ENCODE results near the gene ADAMTSL1.

Gene ADAMTSL1

DNA sequence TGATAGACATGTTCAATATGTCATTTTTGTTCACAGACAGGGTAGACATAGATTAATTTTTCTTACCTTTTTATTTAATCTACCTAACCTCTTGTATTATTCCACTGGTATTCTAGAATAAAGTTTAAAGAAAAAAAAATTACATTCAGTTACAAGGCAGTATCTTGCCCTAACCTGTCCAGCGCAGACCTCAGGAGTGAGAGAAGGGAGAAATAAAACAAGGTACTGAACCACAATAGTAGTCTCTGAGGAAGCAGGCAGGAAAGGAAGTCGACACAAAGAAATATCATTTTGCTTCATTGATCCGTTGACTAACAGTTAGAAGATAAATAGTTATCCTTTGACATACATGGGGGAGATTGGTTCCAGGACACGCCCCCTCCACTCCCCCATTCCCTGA is 12.5 kb upstream of the ADAMTSL1 start:
- DNase-seq (ENCODE audit: low spot score): no peak

DNA sequence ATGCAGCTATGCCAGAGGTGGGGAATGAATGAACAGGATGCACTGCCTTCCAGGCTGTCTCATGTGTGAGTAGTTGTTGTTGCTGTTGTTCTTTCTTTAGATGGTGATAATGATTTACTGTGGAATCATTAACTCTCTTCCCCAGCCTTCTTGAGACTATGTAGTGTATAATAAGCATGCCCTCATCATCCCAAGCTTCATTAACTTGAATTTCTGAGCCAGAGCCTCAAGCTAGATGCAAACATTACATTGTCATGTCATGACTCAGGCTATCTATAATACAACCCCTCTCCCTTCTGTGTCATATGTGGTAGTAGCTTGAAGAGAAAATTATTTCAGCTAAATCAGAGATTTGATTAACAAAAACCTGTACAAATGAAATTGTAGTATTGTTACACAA is 10.0 kb upstream of the ADAMTSL1 start:
- DNase-seq (ENCODE audit: low spot score): no peak

DNA sequence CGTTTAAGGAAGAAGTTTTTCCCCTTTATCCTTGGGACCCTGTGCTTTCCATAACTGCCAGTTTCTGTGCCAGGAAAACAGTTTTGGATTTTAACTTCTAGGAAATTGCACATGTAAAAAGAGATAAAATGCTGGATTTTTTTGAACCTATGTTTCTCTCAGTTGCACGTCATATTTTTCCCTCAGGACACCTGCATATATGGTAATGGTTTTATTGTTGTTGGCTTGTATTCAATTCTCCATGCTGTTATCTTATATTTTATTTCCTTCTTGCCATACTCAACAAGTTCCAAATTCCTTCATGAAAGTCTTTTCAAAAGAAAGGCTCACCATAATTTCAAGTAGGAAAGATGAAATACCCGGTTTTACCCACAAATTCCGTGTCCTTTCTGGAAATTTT is 7.9 kb upstream of the ADAMTSL1 start:
- no peak for DNase-seq (ENCODE audit: low spot score)

DNA sequence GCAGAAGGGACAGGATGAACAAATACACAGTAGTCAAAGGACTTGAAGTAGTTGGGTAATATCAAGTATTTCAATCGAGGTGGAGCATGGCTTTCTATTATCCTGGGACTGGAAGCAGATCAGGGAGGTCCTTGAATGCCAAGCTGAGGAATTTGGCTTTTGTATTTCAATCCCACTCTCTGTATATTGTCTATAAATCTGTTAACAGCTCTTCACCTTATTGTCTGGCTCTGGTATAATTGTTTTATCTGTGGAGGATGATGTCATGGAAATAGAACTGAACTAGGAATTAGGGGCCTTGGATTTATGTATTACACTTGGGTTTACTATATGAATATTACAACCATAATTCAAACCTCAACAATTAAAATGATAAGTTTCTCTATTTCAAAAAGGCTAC is 6.3 kb upstream of the ADAMTSL1 start:
- DNase-seq (ENCODE audit: low spot score): no peak

DNA sequence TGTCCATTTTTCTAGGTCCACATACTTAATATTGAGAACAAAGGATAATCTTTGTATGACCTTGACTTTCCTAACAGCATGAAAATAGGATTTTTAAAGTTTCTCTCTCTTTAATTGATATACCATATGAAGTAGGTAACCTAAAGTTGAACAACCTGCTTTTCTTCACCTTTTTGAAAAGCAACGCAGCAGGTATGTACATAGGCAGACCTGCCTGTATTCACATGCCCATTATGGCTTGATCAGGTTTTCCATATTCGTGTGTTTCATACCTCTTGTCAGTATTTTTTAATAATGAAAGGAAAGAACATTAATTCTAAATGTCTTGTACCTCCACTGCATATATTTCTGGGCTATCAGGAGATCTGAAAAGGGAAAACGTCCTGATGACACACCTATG is 1.5 kb upstream of the ADAMTSL1 start:
- no peak for DNase-seq (ENCODE audit: low spot score)

DNA sequence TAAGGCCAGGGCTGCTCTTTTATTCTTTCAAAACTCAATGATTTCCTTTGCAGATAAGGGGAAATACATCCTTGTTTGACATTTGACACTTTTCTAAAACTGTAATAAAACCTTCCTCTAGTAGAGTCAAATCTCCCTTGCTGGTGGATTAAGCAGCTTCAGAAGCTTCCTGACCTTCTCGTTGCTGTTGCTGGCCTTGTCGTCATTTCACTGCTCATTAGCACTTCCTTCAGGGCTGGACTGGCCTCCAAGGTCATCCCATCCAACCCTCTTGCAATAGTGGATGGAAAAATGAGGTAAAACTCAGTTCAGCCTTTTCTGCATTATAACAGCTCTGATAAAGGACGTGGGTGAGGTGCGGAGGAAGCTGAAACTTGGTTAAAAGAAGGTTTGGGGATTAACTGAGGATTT is 1.1 kb upstream of the ADAMTSL1 start:
- DNase-seq (ENCODE audit: low spot score): no peak

DNA sequence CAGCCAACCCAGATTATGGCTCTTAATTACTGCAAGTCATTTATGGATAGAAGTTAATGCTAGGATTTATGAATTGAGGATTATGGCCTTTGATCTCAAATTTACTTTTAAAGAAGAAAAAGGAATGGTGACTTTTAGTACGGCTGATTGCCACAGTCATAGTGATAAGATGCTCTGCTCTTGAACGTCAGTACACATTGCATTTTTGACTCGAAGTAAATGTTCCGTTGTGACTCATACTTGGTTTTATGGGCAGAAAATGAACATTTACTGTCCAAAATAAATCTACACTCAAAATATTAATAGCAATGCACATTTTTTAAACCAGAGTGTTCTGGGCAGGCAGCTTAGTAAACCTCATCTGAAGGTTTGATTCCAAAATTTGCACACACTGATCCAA is 830 bp downstream of the ADAMTSL1 start:
- DNase-seq (ENCODE audit: low spot score): no peak

DNA sequence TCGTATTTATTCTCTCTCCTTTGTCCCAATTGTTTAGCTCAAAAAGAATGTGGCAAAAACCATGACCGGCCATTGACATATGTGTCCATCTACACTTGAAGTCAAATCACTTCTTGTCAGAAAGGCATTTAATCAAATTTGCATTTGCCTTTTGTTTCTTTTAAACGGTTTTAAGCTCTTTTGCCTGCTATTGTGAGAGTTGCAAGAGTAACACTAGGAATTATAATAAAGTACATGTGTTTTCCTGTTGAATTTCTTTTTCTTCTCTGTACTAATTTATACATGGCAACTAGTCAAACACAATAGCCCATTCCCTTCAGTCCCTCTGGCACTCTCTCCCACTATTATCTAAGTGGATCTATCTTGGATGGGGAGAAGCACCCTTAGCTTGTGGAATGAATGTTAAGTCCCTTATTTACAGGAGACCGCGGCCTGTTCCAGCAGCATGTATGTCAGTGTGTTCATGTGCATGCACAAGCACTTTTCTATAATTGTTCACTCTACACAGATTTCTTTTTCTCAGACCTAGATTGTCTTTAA is 3.2 kb downstream of the ADAMTSL1 start:
- no peak for DNase-seq (ENCODE audit: low spot score)

DNA sequence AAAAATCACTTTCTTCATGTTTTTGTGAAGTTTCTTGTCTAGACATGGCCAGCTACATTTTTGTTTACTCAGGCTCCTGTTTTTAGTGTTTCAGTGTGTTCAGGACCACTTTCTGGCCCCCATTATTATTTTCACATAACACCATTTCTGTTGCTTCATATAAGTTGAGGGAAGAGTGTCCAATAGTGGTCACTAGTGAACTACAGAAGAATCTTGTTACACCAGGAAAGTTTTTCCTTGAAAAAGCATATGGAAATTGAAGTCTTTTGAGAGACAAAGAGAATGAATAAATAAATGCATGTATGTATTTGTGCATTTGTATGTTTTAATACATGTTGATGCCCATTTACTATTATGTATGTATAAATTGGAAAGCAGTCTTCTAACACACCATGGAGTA is 3.8 kb downstream of the ADAMTSL1 start:
- DNase-seq (ENCODE audit: low spot score): no peak

DNA sequence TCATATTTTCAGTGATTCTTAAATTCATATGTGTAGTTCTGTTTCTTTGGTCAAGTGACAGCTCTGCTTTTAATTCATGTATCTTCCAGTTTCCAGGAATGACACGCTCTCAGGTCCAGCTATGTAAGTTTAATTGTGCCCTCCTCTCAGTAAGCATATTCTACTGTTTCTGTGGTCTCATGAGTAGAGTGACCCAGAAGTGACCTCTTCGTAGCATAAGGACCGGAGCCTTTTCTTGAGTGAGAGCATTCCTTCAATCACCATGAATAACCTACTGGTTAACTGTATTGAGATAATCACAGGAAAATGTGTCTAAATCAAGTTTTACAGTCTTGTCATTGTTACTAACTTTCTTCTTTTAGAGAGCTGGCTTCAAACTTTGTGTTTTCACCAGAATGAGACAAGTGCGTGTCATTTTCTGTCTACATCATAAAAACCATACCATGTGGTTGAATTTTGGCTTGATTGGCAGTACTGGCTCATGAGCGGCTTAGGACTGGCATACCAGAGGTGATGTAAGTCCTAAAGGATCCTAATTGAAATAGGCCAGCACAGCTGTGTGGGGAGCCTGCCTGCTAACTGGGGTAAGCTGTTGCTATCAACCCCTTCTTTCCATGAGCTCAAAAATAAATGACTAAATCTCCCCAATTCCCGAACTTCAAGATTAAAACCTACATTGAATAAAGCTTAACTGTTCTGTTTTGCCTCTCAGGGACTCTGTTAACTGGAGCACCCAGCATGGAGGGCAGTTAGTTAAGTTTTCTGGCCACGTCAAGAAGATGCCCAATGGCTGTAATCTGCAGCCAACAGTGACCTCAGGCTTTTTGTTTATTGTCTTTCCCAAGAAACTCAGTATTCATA is 4.8 kb downstream of the ADAMTSL1 start:
- no peak for DNase-seq (ENCODE audit: low spot score)

DNA sequence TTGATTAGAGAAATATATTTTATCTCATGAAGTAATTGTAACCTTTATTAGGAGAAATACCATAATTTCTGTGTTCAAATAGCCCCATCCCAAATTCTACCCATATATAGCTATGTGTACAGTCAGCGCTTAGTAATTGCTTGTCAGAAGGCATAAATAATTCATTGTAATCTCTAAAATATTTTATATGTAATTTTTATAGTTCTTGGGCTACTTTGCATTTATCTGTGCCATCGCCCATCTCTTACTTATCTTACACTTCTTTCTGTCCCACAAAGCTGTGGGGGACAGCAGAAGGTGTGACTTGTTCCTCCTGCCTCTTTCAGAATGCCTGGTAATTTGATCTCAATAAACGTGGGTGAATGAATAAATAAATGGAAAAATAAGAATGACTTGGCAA is 5.5 kb downstream of the ADAMTSL1 start:
- DNase-seq (ENCODE audit: low spot score): no peak

DNA sequence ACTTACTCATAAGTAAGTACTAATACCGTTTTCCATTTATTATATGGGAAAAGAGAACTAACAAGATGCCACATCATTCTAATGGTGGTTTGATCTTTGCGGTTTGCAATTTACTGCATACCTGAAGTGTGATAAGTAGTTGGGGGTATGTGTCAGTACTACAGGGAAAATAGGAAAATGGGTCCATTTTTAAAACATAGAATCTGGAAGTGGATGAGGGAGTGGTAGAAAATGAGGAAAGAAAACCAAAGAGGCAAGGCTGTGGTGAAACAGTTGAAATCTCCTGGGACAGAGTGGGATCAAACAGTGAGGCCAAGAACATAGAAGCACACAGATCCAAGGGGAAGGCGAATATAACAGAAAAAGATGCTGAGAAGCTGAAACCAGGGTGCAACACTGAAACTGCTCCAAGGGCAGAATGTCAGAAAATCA is 6.7 kb downstream of the ADAMTSL1 start:
- no peak for DNase-seq (ENCODE audit: low spot score)

DNA sequence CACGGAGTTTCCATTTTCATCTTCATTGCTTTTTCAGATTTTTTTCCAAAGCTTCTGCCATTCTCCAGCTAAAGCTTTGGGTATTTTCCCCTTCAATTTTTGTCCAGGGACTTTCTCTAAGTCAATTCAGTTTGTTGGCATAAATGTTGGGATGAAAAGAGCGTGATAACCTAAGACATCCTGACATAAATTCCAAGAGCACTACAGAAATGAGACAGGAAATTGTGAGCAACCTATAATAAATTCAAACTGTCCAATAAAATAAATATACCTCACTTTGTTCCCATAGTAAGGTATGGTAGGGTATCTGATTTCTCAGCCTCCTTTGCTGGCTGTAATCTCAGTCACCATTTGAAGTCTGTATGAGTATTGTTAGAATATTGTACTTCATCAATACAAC is 8.4 kb downstream of the ADAMTSL1 start:
- DNase-seq (ENCODE audit: low spot score): no peak

DNA sequence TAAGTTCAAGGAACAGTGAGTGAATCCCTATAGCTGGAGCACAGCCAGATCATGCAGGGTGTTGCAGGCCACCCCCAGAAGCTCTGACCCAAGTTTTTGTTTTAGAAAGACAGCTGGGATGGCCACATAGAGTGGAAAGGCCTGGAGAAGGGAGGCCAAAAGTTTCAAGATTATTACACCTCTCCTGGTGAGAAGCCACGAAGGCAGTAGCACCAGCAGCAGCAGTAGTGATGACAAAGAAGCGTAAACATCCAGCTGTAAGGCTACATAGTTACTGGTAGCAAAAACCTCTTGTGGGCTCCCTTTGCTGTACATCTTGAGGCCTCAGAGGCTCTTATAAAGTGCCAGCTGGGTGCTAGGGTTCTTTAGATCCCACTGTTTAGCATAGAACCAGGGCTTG is 11.8 kb downstream of the ADAMTSL1 start:
- no peak for DNase-seq (ENCODE audit: low spot score)

DNA sequence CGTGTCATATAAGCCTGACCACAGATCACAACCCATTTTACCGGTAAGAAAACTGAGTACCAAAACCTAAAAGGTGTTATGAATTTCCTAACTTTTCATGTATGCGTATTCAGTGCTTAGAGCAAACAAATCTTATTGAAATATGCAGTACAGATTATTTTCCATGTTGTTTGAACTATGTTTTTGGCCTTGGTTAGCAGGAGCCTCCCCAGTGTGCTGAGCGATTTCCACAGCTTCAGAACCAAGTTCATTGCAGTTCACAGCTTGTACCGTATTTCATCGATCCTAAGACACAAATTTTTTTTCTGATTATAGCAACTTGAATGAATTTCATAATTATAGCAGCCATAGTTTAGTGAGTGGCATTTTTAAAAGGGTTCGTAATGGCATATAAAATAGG is 13.7 kb downstream of the ADAMTSL1 start:
- DNase-seq (ENCODE audit: low spot score): no peak

DNA sequence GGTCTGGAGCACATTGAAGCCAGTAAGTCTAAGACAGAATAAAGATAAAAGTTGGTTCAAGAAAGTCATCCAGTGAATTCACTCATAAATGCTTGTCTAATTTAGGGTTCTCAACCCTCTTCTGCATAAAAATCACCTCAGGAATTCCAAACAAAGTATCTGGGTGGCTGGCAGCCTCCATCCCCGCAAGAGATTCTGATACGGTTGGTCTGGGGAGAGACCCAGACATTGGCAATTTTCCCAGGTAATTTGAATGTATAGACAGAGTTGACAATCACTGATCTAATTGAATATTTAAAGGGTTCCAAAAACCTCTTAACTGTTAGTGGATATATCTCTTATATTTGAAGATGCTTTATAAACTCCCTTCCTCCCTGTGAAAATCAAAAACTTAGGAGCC is 14.9 kb downstream of the ADAMTSL1 start:
- no peak for DNase-seq (ENCODE audit: low spot score)

DNA sequence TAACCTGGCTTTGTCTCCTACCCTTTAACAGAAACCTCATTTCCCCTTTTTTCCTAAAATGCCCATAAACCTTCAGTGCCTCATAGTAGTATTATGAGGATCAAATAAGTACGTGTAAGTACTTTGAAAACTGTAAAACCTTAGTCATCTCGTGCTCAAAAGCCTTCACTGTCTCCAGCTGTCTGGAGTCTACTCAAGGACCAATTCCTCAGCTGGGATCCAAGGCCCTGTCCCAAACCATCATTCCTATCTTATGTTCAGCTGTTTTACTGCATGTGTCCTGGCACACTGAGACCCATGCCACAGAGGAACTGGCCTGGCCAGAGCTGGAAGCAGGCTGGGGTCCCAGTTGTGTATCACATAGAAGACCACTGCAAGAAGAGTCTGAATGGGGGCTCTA is 15.9 kb downstream of the ADAMTSL1 start:
- no peak for DNase-seq (ENCODE audit: low spot score)

DNA sequence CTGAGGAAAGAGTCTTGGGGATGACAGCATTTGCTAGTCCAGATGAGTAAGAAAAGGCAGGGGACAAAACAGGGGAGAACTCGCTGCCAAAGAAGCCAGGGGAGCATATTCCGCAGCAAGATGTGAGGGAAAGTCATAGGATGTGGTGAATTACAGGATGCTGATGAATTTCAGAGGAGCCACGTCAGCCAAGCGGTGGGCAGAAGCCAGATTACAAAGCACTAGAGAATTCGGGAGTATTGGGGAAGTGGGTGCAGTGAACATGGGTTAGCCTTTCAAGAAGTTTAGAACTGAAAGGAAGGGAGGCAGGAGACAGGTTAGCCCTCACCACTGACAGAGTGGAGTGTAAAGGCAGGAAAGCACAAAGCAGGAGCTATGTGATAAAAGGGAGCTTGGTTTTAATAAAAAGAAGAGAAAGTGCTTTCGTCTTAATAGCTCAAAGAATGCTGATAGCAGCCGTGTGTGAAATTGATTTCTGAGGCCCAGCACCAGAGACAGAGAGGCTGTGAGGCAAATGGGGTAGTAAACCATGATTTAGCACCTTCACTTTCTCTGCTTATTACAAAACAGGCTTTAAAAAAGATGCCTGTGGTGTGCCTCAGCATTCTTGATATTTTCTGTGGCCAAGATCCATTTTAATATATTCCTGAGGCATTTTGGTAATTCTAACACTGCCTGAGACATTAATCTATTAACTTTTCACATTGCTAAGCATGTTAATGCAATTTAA is 16.9 kb downstream of the ADAMTSL1 start:
- DNase-seq (ENCODE audit: low spot score): no peak

DNA sequence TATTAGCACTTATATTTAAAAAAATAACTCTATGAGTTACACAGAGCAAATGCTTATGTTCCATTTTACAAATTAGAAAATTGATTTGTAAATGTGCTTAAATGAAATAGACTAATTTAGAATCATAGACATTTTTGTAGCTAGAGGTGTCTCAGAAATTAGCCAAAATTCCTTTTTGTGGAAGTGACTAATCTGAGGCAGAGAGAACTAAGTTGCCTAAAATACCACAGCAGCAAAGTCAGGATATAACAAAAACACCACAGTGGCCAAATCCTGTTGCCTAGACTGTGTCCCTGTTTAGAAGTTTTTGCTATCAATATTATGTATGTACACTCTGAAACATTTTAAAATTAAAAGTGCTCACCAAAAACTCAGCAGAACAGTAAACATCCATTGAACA is 18.7 kb downstream of the ADAMTSL1 start:
- no peak for DNase-seq (ENCODE audit: low spot score)

DNA sequence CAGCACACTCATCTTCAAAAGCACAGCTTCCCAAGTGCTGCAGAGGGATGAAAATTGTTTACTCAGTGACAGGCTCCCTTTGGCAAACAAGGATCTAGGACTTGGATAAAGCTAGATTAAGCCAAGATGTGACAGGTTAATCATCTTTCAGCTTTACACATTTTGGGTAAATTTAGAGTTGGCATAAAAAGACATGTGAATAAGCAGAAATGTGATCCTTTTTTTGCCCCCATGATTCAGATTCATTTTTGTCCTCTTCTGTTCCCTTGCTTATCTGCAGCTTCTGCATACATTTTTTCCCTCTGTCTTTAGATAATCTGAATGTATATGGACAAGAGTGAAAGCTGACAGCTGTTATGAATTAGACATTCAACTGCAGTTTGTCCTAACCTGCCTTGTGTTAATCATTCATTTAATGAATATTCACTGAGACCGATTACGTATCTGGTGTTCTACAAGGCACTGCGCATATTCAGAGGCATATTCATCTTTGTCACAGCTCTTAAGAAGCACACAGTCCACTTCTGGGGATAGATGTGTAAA is 19.6 kb downstream of the ADAMTSL1 start:
- no peak for DNase-seq (ENCODE audit: low spot score)

DNA sequence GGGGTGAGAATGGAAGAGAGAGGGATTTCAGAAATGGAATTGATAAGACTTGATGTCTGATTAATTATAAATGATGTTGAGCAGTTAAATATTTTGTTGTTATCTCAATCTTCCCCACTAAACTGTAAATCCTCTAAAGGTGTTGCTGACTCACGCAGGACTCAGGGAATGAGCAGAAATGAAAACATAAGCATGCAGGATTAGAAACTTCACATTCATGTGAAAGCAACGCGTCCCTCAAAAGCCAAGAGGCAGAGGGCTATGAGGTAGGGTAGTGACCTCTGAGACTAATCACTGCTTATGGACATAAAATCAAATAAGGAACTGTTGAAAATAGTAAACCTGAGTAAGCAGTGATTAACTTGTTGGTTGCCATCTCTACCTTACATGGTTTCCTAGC is 21.1 kb downstream of the ADAMTSL1 start:
- DNase-seq (ENCODE audit: low spot score): no peak

DNA sequence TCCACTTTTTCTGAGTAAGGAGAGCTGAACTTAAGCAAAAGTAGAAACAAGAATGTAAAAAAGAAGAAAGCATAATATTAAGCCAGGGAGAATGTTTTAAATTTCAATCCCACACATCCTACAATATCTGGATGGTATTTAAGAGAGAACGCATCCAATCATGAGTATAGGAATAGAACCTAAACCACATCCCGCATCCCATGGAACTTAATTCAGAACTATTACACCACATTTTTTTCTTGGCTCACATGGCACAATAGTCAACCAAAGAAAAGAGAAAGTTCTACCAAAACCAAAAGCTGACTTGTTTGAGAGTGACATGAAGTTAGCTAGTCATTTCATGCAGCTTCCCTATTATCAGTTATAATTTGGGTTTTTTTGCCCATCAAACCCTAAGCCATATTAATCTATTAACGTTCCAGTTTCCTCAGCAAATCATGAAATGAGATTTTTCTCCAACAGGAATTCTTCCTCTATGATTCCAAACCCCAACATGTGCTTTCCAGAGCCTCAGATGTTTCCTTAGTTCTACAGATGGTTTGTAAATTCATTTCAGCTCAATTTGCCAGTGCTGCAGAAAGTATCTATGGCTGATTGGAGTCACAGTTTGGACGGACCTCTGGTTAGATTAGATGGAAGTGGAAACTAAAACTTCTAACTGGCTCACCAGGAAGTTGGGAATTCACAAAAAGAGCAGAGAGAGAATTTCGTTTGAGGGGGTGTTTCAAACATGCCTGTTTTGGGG is 22.5 kb downstream of the ADAMTSL1 start:
- no peak for DNase-seq (ENCODE audit: low spot score)

All from LoVo (cell line).